A549 treated with AZD2906 at 1 μM for 4 hours (cell line): ENCODE results near the gene XAGE1B. TPM values are rescaled to one million over a fixed set of nuclear protein-coding genes. Genes with fewer than 3 reads are reported as not detected.

Experiments used
- total RNA-seq: library from RNA; stranded (reverse); fragments of 200-300 nt; extraction: Qiagen RNA extraction; gene quantifications from 5 replicates; pipeline ENCODE4 v1.2.3, GENCODE V29; 2022

XAGE1B gene
- 189 to 271 TPM (median 206 TPM) in 5 replicates for total RNA-seq

GRCh38 chrX:52516987-52517325 is at the start of gene XAGE1B:
TSS of gene XAGE1B (minus strand) at chrX:52517063. CDS start at chrX:52515527, 1,536 bp downstream.

GRCh38 chrX:52495545-52496418 is 21.1 kb downstream of the XAGE1B start, which contains the start of gene XAGE1A:
TSS of gene XAGE1A (plus strand) at chrX:52495808. CDS start at chrX:52497362, 1,554 bp downstream.

Other genes with a start within 250 kb of the XAGE1B start
- not detected in 5 replicates for gene XAGE2, start 148.0 kb downstream of the XAGE1B start, total RNA-seq
- 11.6 to 46.7 TPM (median 25.2 TPM) in 5 replicates for gene XAGE1A, start 21.3 kb downstream of the XAGE1B start, total RNA-seq
- not detected in 5 replicates for gene SSX7, start 137.8 kb upstream of the XAGE1B start, total RNA-seq
- gene SSX2, start 190.1 kb upstream of the XAGE1B start, total RNA-seq, result not detected in 5 replicates
- not detected in 5 replicates for gene SSX2B, start 234.2 kb upstream of the XAGE1B start, total RNA-seq